ENCODE measurements around the gene FAM131A.

The FAM131A gene

GRCh38 chr3:184291738-184292445 is 45.5 kb upstream of the FAM131A start (continued):
- TF ChIP-seq TSHZ2 (CRISPR knock-in tag; IDR thresholded peaks at IDR 0.05) (no peak), ZNF565 (CRISPR knock-in tag; conservative IDR thresholded peaks at IDR 0.05; ENCODE audit: low read depth) (no peak), ZNF8 (CRISPR knock-in tag; IDR thresholded peaks at IDR 0.05) (no peak), OSR1 (CRISPR knock-in tag; IDR thresholded peaks at IDR 0.05) (no peak), ARNTL (CRISPR knock-in tag; IDR thresholded peaks at IDR 0.05; ENCODE audit: borderline replicate concordance, low read depth) (no peak)

DNA sequence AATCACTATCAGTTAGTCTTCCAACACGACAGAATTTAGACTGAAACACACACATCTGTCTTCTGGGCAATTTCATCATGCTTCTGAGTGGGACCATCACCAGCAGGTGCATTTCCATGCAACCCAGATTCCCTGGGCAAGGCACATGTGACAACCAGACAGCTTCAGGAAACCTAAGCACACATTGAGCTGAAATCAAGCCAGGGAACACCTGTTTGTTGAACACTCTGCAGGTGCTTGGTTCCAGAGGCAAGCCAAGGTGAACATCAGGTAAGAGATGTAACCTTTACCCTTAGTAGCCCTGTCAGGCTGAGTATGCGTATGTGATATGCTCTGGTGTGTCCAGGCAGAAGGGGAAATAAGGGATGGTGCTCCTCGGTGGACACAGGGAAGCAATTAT is 41.6 kb upstream of the FAM131A start:
- no peak for ATAC-seq
- no peak for TF ChIP-seq ZNF8 (CRISPR knock-in tag; IDR thresholded peaks at IDR 0.05)
- no peak for TF ChIP-seq ESRRG (CRISPR knock-in tag; IDR thresholded peaks at IDR 0.05)
- no peak for TF ChIP-seq ZNF565 (CRISPR knock-in tag; conservative IDR thresholded peaks at IDR 0.05; ENCODE audit: low read depth)
- TF ChIP-seq TCF4 (CRISPR knock-in tag; IDR thresholded peaks at IDR 0.05; ENCODE audit: borderline replicate concordance), result no peak
- TF ChIP-seq ZFP30 (CRISPR knock-in tag; IDR thresholded peaks at IDR 0.05), result no peak
- no peak for TF ChIP-seq BACH2 (CRISPR knock-in tag; IDR thresholded peaks at IDR 0.05; ENCODE audit: borderline replicate concordance)
- TF ChIP-seq, protein P1, sequence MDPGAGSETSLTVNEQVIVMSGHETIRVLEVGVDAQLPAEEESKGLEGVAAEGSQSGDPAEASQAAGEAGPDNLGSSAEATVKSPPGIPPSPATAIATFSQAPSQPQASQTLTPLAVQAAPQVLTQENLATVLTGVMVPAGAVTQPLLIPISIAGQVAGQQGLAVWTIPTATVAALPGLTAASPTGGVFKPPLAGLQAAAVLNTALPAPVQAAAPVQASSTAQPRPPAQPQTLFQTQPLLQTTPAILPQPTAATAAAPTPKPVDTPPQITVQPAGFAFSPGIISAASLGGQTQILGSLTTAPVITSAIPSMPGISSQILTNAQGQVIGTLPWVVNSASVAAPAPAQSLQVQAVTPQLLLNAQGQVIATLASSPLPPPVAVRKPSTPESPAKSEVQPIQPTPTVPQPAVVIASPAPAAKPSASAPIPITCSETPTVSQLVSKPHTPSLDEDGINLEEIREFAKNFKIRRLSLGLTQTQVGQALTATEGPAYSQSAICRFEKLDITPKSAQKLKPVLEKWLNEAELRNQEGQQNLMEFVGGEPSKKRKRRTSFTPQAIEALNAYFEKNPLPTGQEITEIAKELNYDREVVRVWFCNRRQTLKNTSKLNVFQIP (CRISPR knock-in tag; IDR thresholded peaks at IDR 0.05; ENCODE audit: borderline replicate concordance, low read depth), result no peak
- TF ChIP-seq PATZ1 (CRISPR knock-in tag; IDR thresholded peaks at IDR 0.05; ENCODE audit: borderline replicate concordance), result no peak
- TF ChIP-seq SNAI2 (CRISPR knock-in tag; IDR thresholded peaks at IDR 0.05), result no peak
- no peak for TF ChIP-seq PPARA (CRISPR knock-in tag; IDR thresholded peaks at IDR 0.05; ENCODE audit: borderline replicate concordance)
- TF ChIP-seq GLIS3 (CRISPR knock-in tag; IDR thresholded peaks at IDR 0.05), result no peak
- TF ChIP-seq, protein P2, sequence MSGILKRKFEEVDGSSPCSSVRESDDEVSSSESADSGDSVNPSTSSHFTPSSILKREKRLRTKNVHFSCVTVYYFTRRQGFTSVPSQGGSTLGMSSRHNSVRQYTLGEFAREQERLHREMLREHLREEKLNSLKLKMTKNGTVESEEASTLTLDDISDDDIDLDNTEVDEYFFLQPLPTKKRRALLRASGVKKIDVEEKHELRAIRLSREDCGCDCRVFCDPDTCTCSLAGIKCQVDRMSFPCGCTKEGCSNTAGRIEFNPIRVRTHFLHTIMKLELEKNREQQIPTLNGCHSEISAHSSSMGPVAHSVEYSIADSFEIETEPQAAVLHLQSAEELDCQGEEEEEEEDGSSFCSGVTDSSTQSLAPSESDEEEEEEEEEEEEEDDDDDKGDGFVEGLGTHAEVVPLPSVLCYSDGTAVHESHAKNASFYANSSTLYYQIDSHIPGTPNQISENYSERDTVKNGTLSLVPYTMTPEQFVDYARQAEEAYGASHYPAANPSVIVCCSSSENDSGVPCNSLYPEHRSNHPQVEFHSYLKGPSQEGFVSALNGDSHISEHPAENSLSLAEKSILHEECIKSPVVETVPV (CRISPR knock-in tag; IDR thresholded peaks at IDR 0.05), result no peak

GRCh38 chr3:184296616-184297015 is 40.8 kb upstream of the FAM131A start:
- ATAC-seq, result no peak
- TF ChIP-seq GLIS3 (CRISPR knock-in tag; IDR thresholded peaks at IDR 0.05) (no peak), PATZ1 (CRISPR knock-in tag; IDR thresholded peaks at IDR 0.05; ENCODE audit: borderline replicate concordance) (no peak), PPARA (CRISPR knock-in tag; IDR thresholded peaks at IDR 0.05; ENCODE audit: borderline replicate concordance) (no peak), CSDC2 (CRISPR knock-in tag; IDR thresholded peaks at IDR 0.05) (no peak), BACH2 (CRISPR knock-in tag; IDR thresholded peaks at IDR 0.05; ENCODE audit: borderline replicate concordance) (no peak)

All from SK-N-SH treated with all-trans-retinoic acid at 6 μM for 48 hours (cell line).